CD4-positive, alpha-beta memory T cell (primary cell): ENCODE data around the gene TCF4. TPM values are rescaled to one million over a fixed set of nuclear protein-coding genes. Genes with fewer than 3 reads are reported as not detected.

ENCODE experiments used
- CTCF ChIA-PET: fragments of 350-600 bp; sonication (Branson Sonifier 250); formaldehyde crosslinking; loops from one replicate; lab custom pipeline; 2021; ENCODE audit warnings: inconsistent platforms; ENCODE audit not compliant: partially characterized antibody; lab: Charles Lee
- POLR2A ChIA-PET: fragments of 350-600 bp; sonication (Branson Sonifier 250); formaldehyde crosslinking; loops from one replicate; lab custom pipeline; 2021; ENCODE audit not compliant: partially characterized antibody; lab: Charles Lee
- DNase-seq, 5 donors: peaks; one replicate each; pipeline versions ENCODE4 v3.0.0 to v3.0.0-alpha.2; 2020 to 2022; ENCODE audit warnings: mixed read lengths in 1 of 5
- H3K27ac ChIP-seq: one replicate; pipeline ENCODE4 v1.7.0; 2013; ENCODE audit warnings: low read depth, low read length
- H3K27me3 ChIP-seq: 2 replicates; pipeline ENCODE4 v1.7.0; 2013; ENCODE audit warnings: mild to moderate bottlenecking, low read length, moderate library complexity; ENCODE audit not compliant: insufficient read depth
- H3K36me3 ChIP-seq: 2 replicates; pipeline ENCODE4 v1.7.0; 2013; ENCODE audit warnings: mild to moderate bottlenecking, low read length, moderate library complexity; ENCODE audit not compliant: insufficient read depth
- H3K4me1 ChIP-seq: 2 replicates; pipeline ENCODE4 v1.7.0; 2013; ENCODE audit warnings: mild to moderate bottlenecking, low read length, moderate library complexity; ENCODE audit not compliant: insufficient read depth
- H3K4me3 ChIP-seq, 2 donors: one replicate each; pipeline ENCODE4 v1.7.0; 2013; ENCODE audit warnings: low read length in 2 of 2, mild to moderate bottlenecking in 1 of 2
- H3K9me3 ChIP-seq, 2 donors: one replicate each; pipeline ENCODE4 v1.7.0; 2013; ENCODE audit warnings: low read length in 2 of 2, control low read depth in 1 of 2; ENCODE audit not compliant: control insufficient read depth in 1 of 2
- H3K27ac Mint-ChIP-seq, 7 donors: one replicate each; pipeline ENCODE4 v1.8.0; 2020 to 2021; ENCODE audit warnings: mixed read lengths in 7 of 7, mild to moderate bottlenecking in 6 of 7, inconsistent platforms in 3 of 7, moderate library complexity in 3 of 7
- H3K27me3 Mint-ChIP-seq, 2 donors: one replicate each; pipeline ENCODE4 v1.8.0; 2020 to 2021; ENCODE audit warnings: mixed read lengths in 2 of 2
- H3K36me3 Mint-ChIP-seq, 2 donors: one replicate each; pipeline ENCODE4 v1.8.0; 2020 to 2021; ENCODE audit warnings: mixed read lengths in 2 of 2, inconsistent platforms in 1 of 2, mild to moderate bottlenecking in 1 of 2
- H3K4me1 Mint-ChIP-seq, 4 donors: one replicate each; pipeline ENCODE4 v1.8.0; 2020 to 2021; ENCODE audit warnings: mixed read lengths in 4 of 4, mild to moderate bottlenecking in 1 of 4
- H3K4me3 Mint-ChIP-seq, 8 donors: one replicate each; pipeline ENCODE4 v1.8.0; 2020 to 2021; ENCODE audit warnings: mixed read lengths in 8 of 8, mild to moderate bottlenecking in 7 of 8, moderate library complexity in 6 of 8, inconsistent platforms in 3 of 8
- H3K9me3 Mint-ChIP-seq, 8 donors: one replicate each; pipeline ENCODE4 v1.8.0; 2020 to 2021; ENCODE audit warnings: mixed read lengths in 8 of 8, mild to moderate bottlenecking in 5 of 8, inconsistent platforms in 3 of 8, moderate library complexity in 1 of 8
- intact Hi-C: fragments of 100-400 bp; cut with micrococcal nuclease; formaldehyde crosslinking; loops from one replicate; pipeline ENCODE4 v1.15.1; 2023
- polyA plus RNA-seq, 2 donors: library from polyadenylated mRNA; unstranded; fragments of 300-500 nt; fragmentation: Illumina TruSeq; gene quantifications; one replicate each; pipeline ENCODE4 v1.2.3, GENCODE V29; 2021
- total RNA-seq, 2 experiments: library from RNA; stranded (reverse); gene quantifications; one replicate each; pipeline ENCODE4 v1.2.3, GENCODE V29; 2021

The TCF4 gene
- total and polyA plus RNA-seq, 4 experiments from 2014 or later, result 0.11 to 2.2 (median 0.76) TPM

- H3K4me1 ChIP-seq, result no peaks in the 10 kb centered on the region
- H3K27ac ChIP-seq, result no peak overlapping the region
- no peaks in the 10 kb centered on the region for H3K27me3 ChIP-seq
- H3K36me3 ChIP-seq, result no peaks in the 10 kb centered on the region
- H3K27me3 Mint-ChIP-seq, result peaks cover 0 to 2% of the 10 kb centered on the region in 2 donors
- no peaks in the 10 kb centered on the region for H3K9me3 ChIP-seq
- H3K9me3 Mint-ChIP-seq, result peaks cover 0 to 2% (median 0%) of the 10 kb centered on the region in 8 donors
- H3K4me3 Mint-ChIP-seq, result no peak overlapping the region
- CTCF ChIA-PET, result no interaction called here
- no peaks in the 10 kb centered on the region for H3K36me3 Mint-ChIP-seq
- POLR2A ChIA-PET, result no interaction called here
- H3K4me1 Mint-ChIP-seq, result no peaks in the 10 kb centered on the region
- intact Hi-C loops, result no loop called here
- H3K4me3 ChIP-seq, result no peak overlapping the region
- DNase-seq, result no peak
- H3K27ac Mint-ChIP-seq, result no peak overlapping the region
These were observed 235.8 kb downstream of the TCF4 start for GRCh38 chr18:55351980-55352714.

DNA sequence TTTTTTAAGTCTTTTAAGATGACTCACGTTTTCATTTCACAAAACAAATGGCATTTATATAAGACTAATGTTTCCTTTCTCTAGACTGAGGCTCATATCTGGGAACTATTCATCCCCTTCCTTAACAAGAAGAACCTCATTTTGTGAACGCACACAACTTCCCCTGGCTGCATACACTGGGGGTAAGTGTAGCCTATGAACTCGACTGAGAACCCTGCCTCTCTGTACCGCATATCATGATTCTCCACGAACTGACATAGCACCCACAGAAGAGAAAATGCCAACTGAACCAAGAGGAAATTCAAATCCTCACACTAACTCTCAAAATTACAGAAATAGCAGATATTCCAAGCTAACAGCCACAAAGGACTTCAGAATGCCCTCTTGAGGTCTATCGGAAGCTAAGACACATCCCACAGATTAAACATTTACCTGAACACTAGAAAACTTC, 236.7 kb downstream of the TCF4 start:
- H3K4me1 ChIP-seq, result no peaks in the 10 kb centered on the region
- no peaks in the 10 kb centered on the region for H3K9me3 ChIP-seq
- intact Hi-C loops, result no loop called here
- Mint-ChIP-seq H3K9me3 (peaks cover 0 to 5% (median 0%) of the 10 kb centered on the region in 8 donors), H3K4me1 (no peaks in the 10 kb centered on the region), H3K4me3 (no peak overlapping the region), H3K36me3 (no peaks in the 10 kb centered on the region), H3K27me3 (peaks cover 0 to 2% of the 10 kb centered on the region in 2 donors), H3K27ac (no peak overlapping the region)
- no peak for DNase-seq
- POLR2A ChIA-PET, result no interaction called here
- H3K36me3 ChIP-seq, result no peaks in the 10 kb centered on the region
- H3K27ac ChIP-seq, result no peak overlapping the region
- H3K27me3 ChIP-seq, result no peaks in the 10 kb centered on the region
- CTCF ChIA-PET, result no interaction called here
- H3K4me3 ChIP-seq, result no peak overlapping the region

DNA sequence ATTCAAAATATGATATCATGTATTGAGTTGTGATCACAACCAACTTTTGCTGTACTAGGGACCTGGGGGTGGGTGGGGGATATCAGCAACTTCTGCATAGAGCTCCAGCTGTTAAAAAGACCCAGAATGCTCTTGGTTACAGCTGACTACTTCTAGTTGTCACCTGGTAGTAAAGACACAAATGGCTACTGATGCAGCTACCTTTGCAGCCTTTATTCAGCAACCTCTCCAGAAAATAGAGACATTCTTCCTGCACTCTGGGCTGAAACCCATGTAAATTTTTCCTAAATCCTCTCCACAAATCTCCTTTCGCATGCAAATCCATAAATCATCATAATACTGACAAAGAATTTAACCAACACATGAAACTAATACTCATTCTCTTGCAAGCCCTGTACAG, 238.3 kb downstream of the TCF4 start:
- Histone ChIP-seq H3K4me3 (no peak overlapping the region), H3K4me1 (no peaks in the 10 kb centered on the region), H3K27me3 (no peaks in the 10 kb centered on the region), H3K27ac (no peak overlapping the region), H3K36me3 (no peaks in the 10 kb centered on the region), H3K9me3 (no peaks in the 10 kb centered on the region)
- no peaks in the 10 kb centered on the region for H3K36me3 Mint-ChIP-seq
- no peak overlapping the region for H3K4me3 Mint-ChIP-seq
- POLR2A ChIA-PET, result no interaction called here
- intact Hi-C loops, result no loop called here
- H3K9me3 Mint-ChIP-seq, result peaks cover 0 to 5% (median 0%) of the 10 kb centered on the region in 8 donors
- H3K27ac Mint-ChIP-seq, result no peak overlapping the region
- H3K27me3 Mint-ChIP-seq, result peaks cover 0 to 2% of the 10 kb centered on the region in 2 donors
- no peaks in the 10 kb centered on the region for H3K4me1 Mint-ChIP-seq
- CTCF ChIA-PET, result no interaction called here
- no peak for DNase-seq

DNA sequence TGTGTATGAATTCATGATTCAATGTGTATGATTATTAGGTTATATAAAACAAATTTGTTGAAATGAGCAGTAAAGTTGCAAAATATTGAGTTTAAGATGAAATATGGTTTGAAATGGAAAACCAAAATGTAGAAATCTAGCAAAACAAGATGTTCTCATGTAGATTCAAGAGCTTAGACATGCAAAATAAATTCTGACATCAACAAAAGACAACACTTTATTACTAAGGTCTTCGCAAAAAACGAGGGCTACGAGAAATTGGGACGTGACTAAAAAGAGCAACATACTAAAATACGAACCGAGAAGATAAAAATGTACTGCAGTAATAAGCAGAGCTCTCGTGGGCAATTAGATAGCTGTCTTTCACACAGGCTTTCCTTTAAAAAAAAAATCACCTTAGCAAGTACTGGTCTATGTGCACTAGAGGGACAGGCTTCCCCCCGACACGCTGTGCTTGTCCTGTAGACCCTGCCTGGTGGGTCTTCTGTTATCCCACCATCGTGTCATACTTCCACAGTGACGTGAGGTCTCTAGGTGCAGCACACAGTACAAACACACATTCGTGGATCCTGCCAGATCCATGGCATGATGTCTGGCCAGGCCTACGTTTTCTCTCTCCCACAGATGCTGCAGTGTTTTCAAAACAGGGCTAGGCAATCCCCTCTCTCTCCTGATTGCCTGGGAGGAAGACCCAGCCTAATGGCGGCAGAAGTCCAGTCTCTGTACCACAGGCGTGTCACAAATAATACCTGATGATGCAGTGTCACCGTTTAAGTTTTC, 240.8 kb downstream of the TCF4 start:
- no peaks in the 10 kb centered on the region for H3K27me3 ChIP-seq
- ChIA-PET CTCF (no interaction called here), POLR2A (no interaction called here)
- H3K4me1 Mint-ChIP-seq, result no peaks in the 10 kb centered on the region
- no peaks in the 10 kb centered on the region for H3K9me3 ChIP-seq
- peaks cover 0 to 5% (median 0%) of the 10 kb centered on the region in 8 donors for H3K9me3 Mint-ChIP-seq
- no peak for DNase-seq
- H3K4me3 Mint-ChIP-seq, result no peak overlapping the region
- no peak overlapping the region for H3K27ac Mint-ChIP-seq
- H3K4me1 ChIP-seq, result no peaks in the 10 kb centered on the region
- no peaks in the 10 kb centered on the region for H3K36me3 Mint-ChIP-seq
- no peak overlapping the region for H3K4me3 ChIP-seq
- H3K27me3 Mint-ChIP-seq, result no peaks in the 10 kb centered on the region
- no peak overlapping the region for H3K27ac ChIP-seq
- intact Hi-C loops, result no loop called here
- no peaks in the 10 kb centered on the region for H3K36me3 ChIP-seq

DNA sequence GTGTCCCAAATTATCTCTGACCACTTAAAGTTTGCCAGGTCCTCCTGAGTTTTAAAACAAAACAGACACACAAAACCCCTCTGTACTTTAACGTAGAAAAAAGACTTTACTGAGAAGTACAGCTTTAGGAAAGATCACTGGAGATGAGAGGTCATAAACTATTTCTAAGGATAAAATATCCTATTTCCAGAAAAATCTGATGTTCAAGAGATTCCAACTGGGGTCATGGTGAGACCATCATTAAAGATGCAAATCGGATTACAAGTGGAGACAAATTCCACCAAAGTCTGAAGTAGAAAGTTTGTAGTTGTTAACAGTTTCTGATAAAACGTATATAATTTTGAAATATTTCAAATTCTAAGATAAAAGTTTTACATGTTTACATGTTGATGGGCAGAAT, 241.6 kb downstream of the TCF4 start:
- ChIA-PET POLR2A (no interaction called here), CTCF (no interaction called here)
- H3K9me3 Mint-ChIP-seq, result peaks cover 0 to 4% (median 0%) of the 10 kb centered on the region in 8 donors
- no peak overlapping the region for H3K4me3 Mint-ChIP-seq
- H3K27ac ChIP-seq, result no peak overlapping the region
- H3K4me1 ChIP-seq, result no peaks in the 10 kb centered on the region
- no peaks in the 10 kb centered on the region for H3K4me1 Mint-ChIP-seq
- no peak overlapping the region for H3K4me3 ChIP-seq
- no peak overlapping the region for H3K27ac Mint-ChIP-seq
- no peak for DNase-seq
- H3K27me3 Mint-ChIP-seq, result no peaks in the 10 kb centered on the region
- no peaks in the 10 kb centered on the region for H3K9me3 ChIP-seq
- H3K27me3 ChIP-seq, result no peaks in the 10 kb centered on the region
- no peaks in the 10 kb centered on the region for H3K36me3 ChIP-seq
- no peaks in the 10 kb centered on the region for H3K36me3 Mint-ChIP-seq
- intact Hi-C loops, result no loop called here

- H3K36me3 Mint-ChIP-seq, result no peaks in the 10 kb centered on the region
- H3K9me3 Mint-ChIP-seq, result peaks cover 0 to 2% (median 0%) of the 10 kb centered on the region in 8 donors
- ChIA-PET POLR2A (no interaction called here), CTCF (interaction anchor here (1.8 kb wide), 1 partner anchor 9 kb away, joined by 4 read pairs; no protein-coding TSS in a partner anchor)
- no peak overlapping the region for H3K27ac Mint-ChIP-seq
- no peaks in the 10 kb centered on the region for H3K27me3 ChIP-seq
- no peak for DNase-seq
- no peaks in the 10 kb centered on the region for H3K27me3 Mint-ChIP-seq
- no peak overlapping the region for H3K4me3 Mint-ChIP-seq
- no peaks in the 10 kb centered on the region for H3K36me3 ChIP-seq
- no peaks in the 10 kb centered on the region for H3K9me3 ChIP-seq
- no peak overlapping the region for H3K4me3 ChIP-seq
- no peaks in the 10 kb centered on the region for H3K4me1 Mint-ChIP-seq
- H3K4me1 ChIP-seq, result no peaks in the 10 kb centered on the region
- intact Hi-C loops, result no loop called here
- H3K27ac ChIP-seq, result no peak overlapping the region
These were observed 242.7 kb downstream of the TCF4 start for GRCh38 chr18:55345103-55345950.
